GM10266 (cell line): ENCODE measurements around the gene ENHO.

Experiments used
- DNase-seq: peaks from one replicate; pipeline ENCODE4 v3.0.0; 2012; ENCODE audit errors: extremely low spot score
- TF ChIP-seq, protein P1 (sequence below): IDR thresholded peaks from 2 replicates; pipeline ENCODE4 v1.5.1; 2012; ENCODE audit warnings: mild to moderate bottlenecking, low read depth; ENCODE audit not compliant: control insufficient read depth, insufficient read depth; ENCODE audit errors: missing control alignments

ENHO gene

DNA sequence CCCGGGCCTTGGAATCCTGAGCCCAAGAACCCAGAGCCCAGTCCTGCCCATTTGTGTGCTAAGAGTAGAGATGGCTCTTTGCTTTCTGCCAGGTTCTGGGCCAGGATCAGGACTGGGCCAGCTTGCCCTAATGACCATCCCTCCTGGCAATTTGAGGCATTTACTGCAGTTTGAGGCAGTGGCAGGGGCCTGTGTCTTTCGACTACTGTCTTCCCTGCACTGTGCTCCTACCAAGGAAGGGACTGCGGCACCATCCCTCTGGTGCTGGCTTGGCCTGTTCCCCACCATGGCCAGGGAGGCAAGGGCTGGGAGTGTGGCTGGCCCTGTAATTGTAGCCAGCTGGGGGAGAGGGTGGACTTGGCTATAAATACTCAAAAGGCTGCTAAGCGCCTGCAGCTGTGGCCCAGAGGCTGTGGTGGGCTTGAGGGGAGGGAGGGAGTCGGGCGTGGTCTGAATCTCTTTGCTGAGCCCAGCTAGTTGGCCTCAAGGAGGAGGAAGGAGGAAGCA is 4.6 kb downstream of the ENHO start:
- no peak for DNase-seq
- TF ChIP-seq, protein P1, sequence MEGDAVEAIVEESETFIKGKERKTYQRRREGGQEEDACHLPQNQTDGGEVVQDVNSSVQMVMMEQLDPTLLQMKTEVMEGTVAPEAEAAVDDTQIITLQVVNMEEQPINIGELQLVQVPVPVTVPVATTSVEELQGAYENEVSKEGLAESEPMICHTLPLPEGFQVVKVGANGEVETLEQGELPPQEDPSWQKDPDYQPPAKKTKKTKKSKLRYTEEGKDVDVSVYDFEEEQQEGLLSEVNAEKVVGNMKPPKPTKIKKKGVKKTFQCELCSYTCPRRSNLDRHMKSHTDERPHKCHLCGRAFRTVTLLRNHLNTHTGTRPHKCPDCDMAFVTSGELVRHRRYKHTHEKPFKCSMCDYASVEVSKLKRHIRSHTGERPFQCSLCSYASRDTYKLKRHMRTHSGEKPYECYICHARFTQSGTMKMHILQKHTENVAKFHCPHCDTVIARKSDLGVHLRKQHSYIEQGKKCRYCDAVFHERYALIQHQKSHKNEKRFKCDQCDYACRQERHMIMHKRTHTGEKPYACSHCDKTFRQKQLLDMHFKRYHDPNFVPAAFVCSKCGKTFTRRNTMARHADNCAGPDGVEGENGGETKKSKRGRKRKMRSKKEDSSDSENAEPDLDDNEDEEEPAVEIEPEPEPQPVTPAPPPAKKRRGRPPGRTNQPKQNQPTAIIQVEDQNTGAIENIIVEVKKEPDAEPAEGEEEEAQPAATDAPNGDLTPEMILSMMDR: no peak

DNA sequence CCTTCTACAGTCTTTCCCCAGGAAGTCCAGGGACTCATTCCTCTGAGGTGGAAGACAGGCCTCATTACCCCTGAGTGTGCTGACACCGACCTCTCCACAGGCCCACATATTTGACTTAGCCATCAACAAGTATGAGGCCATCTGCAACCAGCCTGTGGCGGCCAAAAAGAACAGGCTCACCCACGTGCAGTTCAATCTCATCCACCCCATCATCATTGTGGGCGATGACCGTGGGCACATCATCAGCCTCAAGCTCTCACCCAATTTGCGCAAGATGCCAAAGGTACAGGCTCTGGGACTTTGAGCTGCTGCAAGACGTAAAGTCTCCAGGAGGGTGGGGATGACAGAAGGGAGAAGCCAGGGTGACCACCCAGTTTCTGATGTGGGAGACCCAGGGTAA is 5.6 kb downstream of the ENHO start:
- TF ChIP-seq, protein P1: no peak

DNA sequence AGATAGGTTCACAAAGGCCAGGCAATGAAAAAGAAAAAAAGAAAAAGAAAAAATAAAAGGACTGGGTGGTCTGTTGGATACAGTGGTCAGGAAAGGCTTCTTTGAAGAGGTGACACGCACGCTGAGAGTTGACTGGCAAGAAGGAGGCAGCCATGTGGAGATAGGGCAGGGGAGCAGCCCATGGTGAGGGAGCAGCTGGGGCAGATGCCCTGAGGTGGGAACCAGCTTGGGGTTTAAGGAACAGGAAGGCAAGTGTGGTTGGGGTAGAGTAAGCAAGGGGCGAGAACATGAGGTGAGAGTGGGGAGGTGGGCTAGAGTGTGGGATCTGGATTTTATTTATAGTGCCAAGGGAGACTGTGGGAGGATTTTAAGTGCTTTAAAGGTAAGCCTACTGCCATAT is 6.8 kb downstream of the ENHO start:
- TF ChIP-seq, protein P1: no peak
- no peak for DNase-seq

More for the DNA sequence above, 5.6 kb downstream of the ENHO start:
- no peak for DNase-seq

DNA sequence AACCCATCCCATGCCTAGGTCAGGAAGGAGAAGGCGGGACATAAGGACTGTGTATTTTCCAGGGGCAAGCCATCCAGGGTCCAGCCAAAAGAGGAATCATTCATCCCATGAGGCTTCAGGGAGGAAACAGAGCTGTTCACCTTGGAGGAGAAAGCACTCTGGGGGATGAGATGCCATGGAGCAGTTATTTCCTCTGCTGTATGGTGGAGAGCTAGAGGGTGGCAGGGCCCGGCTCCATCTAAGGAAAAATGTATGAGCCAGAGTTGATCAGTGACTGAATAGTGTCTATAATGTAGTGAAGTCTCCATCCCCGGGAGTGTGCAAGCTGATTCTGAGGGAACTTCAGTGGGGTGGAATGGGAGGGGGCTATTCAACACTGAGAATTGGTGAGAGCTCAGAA is 8.0 kb downstream of the ENHO start:
- TF ChIP-seq, protein P1: no peak
- no peak for DNase-seq

DNA sequence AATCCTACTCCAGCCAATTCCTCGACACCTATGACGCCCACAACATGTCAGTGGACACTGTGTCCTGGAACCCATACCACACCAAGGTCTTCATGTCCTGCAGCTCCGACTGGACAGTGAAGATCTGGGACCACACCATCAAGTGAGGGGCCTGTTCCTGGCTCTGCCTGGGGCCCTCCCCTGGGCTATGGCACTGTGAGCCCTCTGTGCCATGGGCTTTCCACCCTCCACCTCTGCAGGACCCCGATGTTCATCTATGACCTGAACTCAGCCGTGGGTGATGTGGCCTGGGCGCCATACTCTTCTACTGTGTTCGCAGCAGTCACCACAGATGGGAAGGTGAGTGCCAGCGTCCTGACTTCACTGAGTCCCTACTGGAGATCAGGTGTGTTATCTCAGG is 8.4 kb downstream of the ENHO start:
- DNase-seq: no peak
- TF ChIP-seq, protein P1: no peak

DNA sequence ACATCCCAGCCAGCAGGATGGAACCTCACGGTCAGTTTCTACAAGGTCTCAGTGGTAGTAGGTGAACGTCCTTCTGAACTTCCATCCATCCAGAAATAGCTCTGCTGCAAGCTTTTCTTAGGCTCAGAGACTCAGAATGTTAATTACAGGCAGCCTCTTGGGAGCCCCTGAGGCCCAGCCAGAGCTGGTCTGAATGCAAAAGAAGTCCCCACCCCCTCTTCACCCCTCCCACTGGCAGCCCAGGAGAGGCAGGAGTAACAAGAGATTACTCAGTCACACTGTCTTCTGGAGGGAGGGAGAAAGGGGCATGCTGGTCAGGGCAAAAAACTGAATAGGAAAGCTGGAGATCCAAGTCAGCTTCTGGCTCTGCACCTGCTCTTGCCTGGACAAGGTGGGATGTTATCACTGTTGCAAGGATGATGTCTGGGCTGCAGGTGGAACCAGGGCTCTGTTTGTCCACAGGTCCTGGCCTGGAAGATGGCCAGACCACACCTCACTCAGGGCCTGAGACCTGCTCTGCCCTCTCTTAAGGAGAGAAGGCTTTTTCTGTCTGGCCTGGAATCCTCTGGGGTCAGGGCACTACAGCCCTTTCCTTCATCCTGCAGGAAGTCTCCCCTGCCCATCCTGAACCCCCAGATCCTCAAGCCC is 9.1 kb downstream of the ENHO start:
- TF ChIP-seq, protein P1: no peak
- DNase-seq: no peak
